GM12873 (cell line): ENCODE data around the gene TRIOBP.

Experiments
- CTCF ChIP-seq: IDR thresholded peaks from 2 replicates; pipeline ENCODE4 v1.5.1; 2012; ENCODE audit warnings: low read depth, mild to moderate bottlenecking, moderate library complexity, low read length, control low read depth; ENCODE audit not compliant: insufficient read depth; ENCODE audit errors: missing control alignments

Gene TRIOBP

GRCh38 chr22:37696657-37697537 is at the start of gene TRIOBP:
Gene TRIOBP (plus strand): TSS chr22:37697048. CDS start chr22:37701366, 4,318 bp downstream.
- TF ChIP-seq CTCF = peak; percentile 39

- TF ChIP-seq CTCF = no peak
Measured at GRCh38 chr22:37647317-37647716, 49.5 kb upstream of the TRIOBP start.

- TF ChIP-seq CTCF = no peak
Measured at GRCh38 chr22:37647928-37648327, 48.9 kb upstream of the TRIOBP start.

GRCh38 chr22:37650463-37651136 is 46.2 kb upstream of the TRIOBP start:
- no peak for TF ChIP-seq CTCF

GRCh38 chr22:37654563-37655251 is 42.1 kb upstream of the TRIOBP start:
- no peak for TF ChIP-seq CTCF

GRCh38 chr22:37655252-37655563 is 41.6 kb upstream of the TRIOBP start:
- TF ChIP-seq CTCF = no peak

GRCh38 chr22:37657590-37658132 is 39.2 kb upstream of the TRIOBP start:
- no peak for TF ChIP-seq CTCF
